Left ventricle myocardium superior (tissue), 1 donor: ENCODE measurements around the gene B3GALT5. TPM values are rescaled to one million over a fixed set of nuclear protein-coding genes. Genes with fewer than 3 reads are reported as not detected.
"Not testable (repeated sequence)": the region's sequence is repeated elsewhere in the genome, so short reads cannot be mapped to it uniquely, and the experiment has no call there.

Experiments
- ATAC-seq: fragments of 200-7000 bp; cut with Tn5 transposase; one replicate; pipeline ENCODE4 v1.9.1; 2020; ENCODE audit warnings: mild to moderate bottlenecking, moderate library complexity
- DNase-seq: peaks from one replicate; pipeline ENCODE4 v3.0.0-alpha.2; 2020
- intact Hi-C: fragments of 100-400 bp; cut with micrococcal nuclease; formaldehyde crosslinking; loops from one replicate; pipeline ENCODE4 v1.11.0; 2022
- long read RNA-seq: library from polyadenylated mRNA; unstranded; transcript quantifications from one replicate; pipeline ENCODE4 v2.0.0, GENCODE V29; 2021
- total RNA-seq: library from RNA; stranded (reverse); fragmentation: NEBNext Ultra II Directional; extraction: Animal tissue kit (Norgen Biotek cat#: 25700); gene quantifications from one replicate; pipeline ENCODE4 v1.2.1, GENCODE V29; 2021
- donor health status: DM: no; HTN: yes; CAD: no; lungs with severe emphysema.

Gene B3GALT5
- total RNA-seq: 0.10 TPM
- long read RNA-seq: 0 reads

DNA sequence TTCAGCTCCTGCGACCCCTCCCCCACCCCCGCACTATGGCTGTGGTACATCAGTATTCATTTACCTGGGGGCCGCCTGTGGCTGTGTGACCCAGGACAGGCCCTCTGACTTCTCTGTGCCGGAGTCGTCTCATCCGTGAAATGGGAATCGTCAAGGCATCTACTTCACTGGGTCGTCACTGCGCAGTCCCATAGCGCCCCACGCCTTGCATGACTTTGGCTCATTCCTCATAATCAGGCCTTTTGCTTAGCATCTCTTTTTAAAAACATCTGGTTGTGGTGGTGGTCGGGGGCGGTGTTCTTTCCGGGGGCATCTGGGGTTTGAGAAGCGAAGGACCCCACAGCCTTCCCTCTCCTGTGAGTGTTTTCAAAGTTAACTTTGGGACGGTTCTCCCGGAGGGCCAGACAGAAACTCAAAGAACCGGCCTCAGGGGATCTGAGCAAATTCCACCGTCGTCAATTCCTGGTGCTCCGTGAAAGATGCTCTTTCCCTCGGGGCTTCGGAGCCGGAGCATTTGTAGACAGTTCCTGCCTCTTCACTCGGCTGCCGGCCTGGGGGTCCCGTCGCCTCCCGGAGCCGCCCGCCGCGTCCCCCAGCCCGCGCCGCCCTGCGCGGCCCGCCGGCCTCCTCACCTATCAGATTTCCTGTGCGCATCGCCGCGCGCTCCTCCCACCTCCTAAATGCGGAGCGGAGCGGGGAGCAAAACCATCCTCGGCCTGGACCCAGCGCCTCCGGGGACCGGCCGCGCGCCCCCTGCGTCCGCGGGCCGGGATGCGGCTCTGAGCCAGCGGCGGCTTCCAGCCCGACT, at the start of gene B3GALT5:
Gene B3GALT5 (plus strand): TSS at position 708 of the 808 bp plus-strand sequence. CDS start 47,620 bp downstream, outside the sequence.
- ATAC-seq (peak; percentile 20), DNase-seq (no peak)
- intact Hi-C loops: no loop called here

DNA sequence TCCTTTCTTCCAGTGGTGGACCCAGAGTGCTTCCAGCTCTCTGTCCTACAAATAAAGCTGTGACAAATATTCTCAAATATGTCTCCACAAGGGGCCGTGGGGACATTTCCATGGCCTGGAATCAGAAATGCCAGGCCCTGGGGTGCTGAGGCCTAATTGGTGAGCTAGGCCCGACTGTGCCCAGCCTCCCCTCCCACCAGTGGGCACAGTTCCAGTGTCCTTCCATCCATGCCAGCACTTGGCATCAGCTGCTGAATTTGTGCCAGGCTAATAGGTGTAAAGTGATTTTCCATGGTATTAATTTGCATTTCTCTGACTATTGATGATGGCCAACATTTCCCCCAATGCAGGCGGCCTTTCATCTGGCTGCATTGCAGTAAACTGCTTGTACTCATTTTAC, 48.5 kb upstream of the B3GALT5 start:
- DNase-seq (peak; percentile 63), ATAC-seq (peak; percentile 87)
- intact Hi-C loops: no loop called here

- ATAC-seq: no peak
- intact Hi-C loops: no loop called here
- DNase-seq: no peak
Observed at GRCh38 chr21:39567180-39567972, 45.4 kb upstream of the B3GALT5 start.

DNA sequence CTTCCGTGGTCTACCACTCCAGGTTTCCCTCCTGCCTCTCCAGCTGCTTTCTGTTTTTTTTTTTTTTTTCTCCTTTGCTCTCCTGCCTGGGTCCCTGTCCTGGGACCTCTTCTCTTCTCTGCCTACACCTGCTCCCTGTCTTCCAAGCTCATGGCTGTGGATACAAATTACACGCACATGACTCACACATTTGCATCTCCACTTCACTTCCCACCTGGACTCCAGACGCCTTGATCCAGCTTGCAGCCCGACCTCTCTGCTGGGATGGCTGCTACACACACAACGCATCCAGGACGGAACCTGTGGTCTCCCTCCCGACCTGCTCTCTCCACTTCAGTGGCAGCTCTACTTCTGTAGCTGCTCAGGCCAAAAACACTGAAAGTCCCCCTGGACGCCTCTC, 44.4 kb upstream of the B3GALT5 start:
- intact Hi-C loops: no loop called here

GRCh38 chr21:39575775-39576174, 37.0 kb upstream of the B3GALT5 start:
- ATAC-seq (no peak), DNase-seq (no peak)
- intact Hi-C loops: no loop called here

More for the DNA sequence above, 44.4 kb upstream of the B3GALT5 start:
- ATAC-seq (no peak), DNase-seq (no peak)

DNA sequence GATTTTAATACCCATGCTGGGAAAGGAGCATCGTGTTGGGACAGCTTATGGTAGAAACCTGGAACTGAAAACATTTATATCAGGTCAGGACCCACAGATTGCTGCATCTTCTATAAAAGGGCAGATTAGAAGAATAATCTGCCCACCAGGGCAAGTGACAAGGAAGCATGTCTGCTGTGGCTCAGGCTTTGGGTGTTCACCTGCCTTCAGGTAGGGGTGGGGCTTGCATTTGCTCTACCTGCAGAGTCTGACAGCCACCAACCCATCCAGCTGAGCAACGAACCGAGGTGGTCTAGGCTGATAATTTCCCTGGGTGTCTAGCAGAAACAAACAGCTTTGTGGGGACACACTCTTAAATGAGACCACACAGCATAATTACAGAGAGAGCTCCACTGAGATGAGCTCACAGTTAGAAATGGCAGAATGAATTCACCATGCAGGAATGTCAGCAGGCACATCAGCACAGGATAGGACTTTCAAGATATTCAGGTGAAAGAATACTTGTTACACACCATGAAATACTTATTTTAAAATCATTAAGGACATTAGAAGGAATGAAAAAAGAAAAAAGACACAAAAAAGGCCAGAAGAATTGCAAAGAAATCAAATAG, 36.1 kb upstream of the B3GALT5 start:
- ATAC-seq: peak; percentile 79
- intact Hi-C loops: no loop called here
- no peak for DNase-seq

DNA sequence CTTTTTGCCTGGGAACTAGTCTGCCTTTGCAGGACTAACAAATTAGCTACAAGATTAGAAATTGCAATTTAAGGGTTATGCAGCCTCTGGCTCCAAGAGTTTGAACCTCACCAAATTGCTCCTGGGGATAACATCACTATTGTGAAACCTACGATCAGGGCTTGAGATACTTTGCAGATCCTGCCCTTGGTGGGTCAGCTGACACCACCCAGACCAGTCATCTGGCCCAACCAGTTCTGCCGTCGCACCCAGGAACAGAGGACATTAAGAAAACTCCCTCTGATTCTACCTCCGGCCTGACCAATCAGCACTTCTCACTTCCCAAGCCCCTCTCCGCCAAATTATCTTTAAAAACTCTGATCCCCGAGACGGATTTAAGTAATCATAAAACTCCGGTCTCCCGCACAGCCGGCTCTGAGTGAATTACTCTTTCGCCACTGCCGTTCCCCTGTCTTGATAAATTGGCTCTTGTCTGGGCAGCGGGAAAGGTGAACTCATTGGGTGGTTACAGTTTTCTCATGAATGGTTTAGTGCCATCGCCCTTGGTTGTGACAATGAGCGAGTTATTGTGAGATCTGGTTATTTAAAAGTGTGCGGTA, 32.9 kb upstream of the B3GALT5 start:
- ATAC-seq: no peak
- DNase-seq: no peak
- intact Hi-C loops: no loop called here

DNA sequence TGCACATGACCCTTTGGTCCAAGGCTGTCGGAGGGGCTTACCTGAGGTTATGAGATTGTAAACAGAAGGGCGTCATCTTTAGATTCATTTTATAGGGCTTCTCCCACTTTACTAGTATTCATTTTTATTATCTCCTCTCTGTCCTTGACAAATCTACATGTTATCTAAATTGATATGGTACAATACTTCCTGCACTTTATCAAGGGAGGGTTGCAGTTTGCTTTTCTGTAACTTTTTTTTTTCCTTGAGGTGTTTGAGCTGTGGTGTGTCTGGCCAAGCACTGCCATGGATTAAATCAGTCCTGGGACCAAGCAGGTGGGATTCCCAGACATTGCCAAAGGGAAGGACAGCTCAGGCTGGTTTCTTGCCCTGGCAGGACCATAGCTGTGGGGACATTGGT, 32.0 kb upstream of the B3GALT5 start:
- DNase-seq (no peak), ATAC-seq (no peak)
- intact Hi-C loops: no loop called here

GRCh38 chr21:39581414-39581813, 31.3 kb upstream of the B3GALT5 start:
- no peak for ATAC-seq
- no peak for DNase-seq
- intact Hi-C loops: no loop called here

- intact Hi-C loops: no loop called here
- ATAC-seq (no peak), DNase-seq (no peak)
Observed at GRCh38 chr21:39582749-39583148, 30.0 kb upstream of the B3GALT5 start.

GRCh38 chr21:39583586-39583985, 29.2 kb upstream of the B3GALT5 start:
- DNase-seq, intact Hi-C loops, ATAC-seq: not testable (repeated sequence)

- intact Hi-C loops: no loop called here
- DNase-seq: no peak
- ATAC-seq: no peak
Observed at GRCh38 chr21:39587376-39587775, 25.4 kb upstream of the B3GALT5 start.

- no peak for DNase-seq
- ATAC-seq: no peak
- intact Hi-C loops: no loop called here
Observed at GRCh38 chr21:39588884-39589283, 23.9 kb upstream of the B3GALT5 start.

DNA sequence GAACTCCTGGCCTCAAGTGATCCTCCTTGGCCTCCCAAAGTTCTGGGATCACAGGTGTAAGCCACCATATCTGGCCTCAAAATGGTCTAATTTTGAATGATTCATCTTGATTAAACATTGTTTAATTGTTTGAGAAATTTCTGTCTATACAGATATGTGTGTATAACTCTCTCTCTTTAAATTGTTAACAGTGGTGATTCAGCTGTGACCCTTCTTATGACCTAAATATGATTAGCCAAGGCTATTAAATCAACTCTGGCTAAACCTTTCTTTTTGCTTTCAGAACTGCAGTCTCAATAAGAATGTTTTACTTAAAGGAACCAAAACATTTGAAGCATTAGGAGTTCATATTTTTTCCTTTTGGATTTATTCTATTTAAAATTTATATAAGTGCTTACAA, 19.2 kb upstream of the B3GALT5 start:
- no peak for ATAC-seq
- intact Hi-C loops: no loop called here
- no peak for DNase-seq

DNA sequence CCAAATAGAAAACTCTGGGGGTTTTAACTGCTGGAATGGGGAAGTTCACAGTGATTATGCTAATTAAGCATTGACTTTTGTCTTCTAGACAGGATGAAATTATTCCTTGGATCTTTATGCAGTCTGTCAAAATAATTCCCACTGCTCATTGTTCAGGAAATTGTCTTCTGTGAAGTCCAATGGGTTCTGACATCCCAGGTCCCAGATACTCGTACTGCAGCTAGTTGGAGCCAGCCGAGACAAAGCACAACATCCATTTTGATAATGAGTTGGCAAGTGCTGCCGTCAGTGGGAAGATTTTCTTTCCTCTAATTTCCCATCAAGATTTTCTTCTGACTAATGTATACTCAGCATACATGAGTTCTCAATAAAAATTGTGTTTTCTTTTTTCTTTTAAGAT, 17.3 kb upstream of the B3GALT5 start:
- intact Hi-C loops: no loop called here
- DNase-seq: no peak
- no peak for ATAC-seq

DNA sequence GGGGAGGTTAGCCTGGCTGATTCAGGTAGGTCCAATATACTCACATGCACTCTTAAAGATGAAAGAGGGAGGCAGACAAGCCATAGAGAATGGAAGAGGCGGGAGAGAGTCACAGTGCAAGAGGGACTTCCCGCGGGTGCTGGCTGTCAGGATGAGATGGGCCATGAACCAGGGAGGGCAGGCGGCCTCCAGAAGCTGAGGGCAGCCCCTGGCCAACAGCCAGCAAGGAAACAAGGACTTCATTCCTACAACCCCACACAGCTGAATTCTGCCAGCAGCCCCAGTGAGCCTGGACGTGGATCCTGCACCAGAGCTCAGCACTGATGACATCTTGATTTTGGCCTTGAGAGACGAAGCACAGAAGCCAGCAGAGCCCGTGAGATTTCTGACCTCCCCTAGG, 15.1 kb upstream of the B3GALT5 start:
- intact Hi-C loops: no loop called here
- ATAC-seq: no peak
- DNase-seq: no peak

- no peak for ATAC-seq
- no peak for DNase-seq
- intact Hi-C loops: no loop called here
Observed at GRCh38 chr21:39599191-39599970, 13.4 kb upstream of the B3GALT5 start.

DNA sequence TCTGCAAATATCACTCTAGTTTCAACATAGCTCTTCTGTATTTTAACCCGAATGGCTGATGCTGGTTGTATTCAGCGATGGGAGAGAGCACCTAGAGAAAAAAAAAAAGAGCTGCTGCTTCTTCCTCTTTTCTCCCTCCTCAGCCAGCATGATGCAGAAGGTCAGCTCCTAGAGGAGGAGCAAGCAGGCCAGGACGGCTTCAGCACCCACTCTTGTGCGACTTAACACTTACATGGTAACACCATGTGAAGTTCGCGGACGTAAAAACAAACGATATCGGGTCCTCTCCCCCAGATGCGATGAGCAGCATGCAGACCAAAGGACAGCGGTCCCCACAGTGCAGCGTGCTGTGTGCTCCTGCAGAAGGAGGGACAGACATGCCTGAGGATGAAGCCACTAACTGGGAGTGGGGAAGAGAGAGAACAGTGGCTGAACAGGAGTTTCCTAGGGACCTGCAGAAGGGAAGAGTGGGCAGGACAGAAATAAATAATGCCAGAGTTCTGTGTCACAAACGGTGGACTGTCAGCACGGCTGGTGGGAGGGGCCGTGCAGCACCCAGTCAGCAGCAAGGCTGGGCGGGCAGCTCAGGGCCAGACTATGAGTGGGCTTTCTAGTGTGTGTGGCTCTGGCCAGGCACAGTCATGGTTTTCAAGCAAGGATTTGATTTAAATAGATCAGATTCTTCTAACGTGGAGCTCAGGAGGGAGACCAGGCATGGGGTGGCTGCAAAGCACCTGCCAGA, 11.4 kb upstream of the B3GALT5 start:
- peak; percentile 58 for ATAC-seq
- intact Hi-C loops: no loop called here
- DNase-seq: no peak
